Neural progenitor cell (in vitro differentiated cells): Measurements from ENCODE around the gene CSNK2A3. TPM values are rescaled to one million over a fixed set of nuclear protein-coding genes. Genes with fewer than 3 reads are reported as not detected.

Source experiments
- DNase-seq: peaks from one replicate; pipeline ENCODE4 v3.0.0-alpha.2; 2016; ENCODE audit warnings: low spot score
- H2AFZ ChIP-seq: fragments of 200-600 bp; sonication (generic); replicated peaks from 2 replicates; pipeline ENCODE4 v1.6.1; 2016; ENCODE audit warnings: antibody characterized with exemption
- H3F3A ChIP-seq: fragments of 200-600 bp; sonication (generic); 2 replicates; pipeline ENCODE4 v1.6.1; 2016; ENCODE audit warnings: antibody characterized with exemption, low read depth
- H3K27ac ChIP-seq: fragments of 200-600 bp; sonication (generic); 2 replicates; pipeline ENCODE4 v1.5.1; 2016; ENCODE audit warnings: mild to moderate bottlenecking
- H3K27me3 ChIP-seq: fragments of 200-600 bp; sonication (generic); 2 replicates; pipeline ENCODE4 v1.6.1; 2016; ENCODE audit warnings: mild to moderate bottlenecking, moderate library complexity
- H3K36me3 ChIP-seq: fragments of 200-600 bp; sonication (generic); 2 replicates; pipeline ENCODE4 v1.5.1; 2016
- H3K4me1 ChIP-seq: fragments of 200-600 bp; sonication (generic); 2 replicates; pipeline ENCODE4 v1.6.1; 2016; ENCODE audit warnings: mixed run types
- H3K4me2 ChIP-seq: fragments of 200-600 bp; sonication (generic); 2 replicates; pipeline ENCODE4 v1.6.1; 2016
- H3K4me3 ChIP-seq: fragments of 200-600 bp; sonication (generic); 2 replicates; pipeline ENCODE4 v1.5.1; 2016
- H3K79me2 ChIP-seq: fragments of 200-600 bp; sonication (generic); 2 replicates; pipeline ENCODE4 v1.6.1; 2016; ENCODE audit warnings: low read depth
- H3K9ac ChIP-seq: fragments of 200-600 bp; sonication (generic); 2 replicates; pipeline ENCODE4 v1.6.1; 2016
- H3K9me3 ChIP-seq: fragments of 200-600 bp; sonication (generic); 2 replicates; pipeline ENCODE4 v1.5.1; 2016; ENCODE audit warnings: low read depth
- H4K20me1 ChIP-seq: fragments of 200-600 bp; sonication (generic); 2 replicates; pipeline ENCODE4 v1.6.1; 2016; ENCODE audit warnings: low read depth
- H3K27ac Mint-ChIP-seq: 3 replicates; pipeline ENCODE4 v1.8.0; 2021; ENCODE audit warnings: mixed read lengths
- H3K27me3 Mint-ChIP-seq: 2 replicates; pipeline ENCODE4 v1.8.0; 2022; ENCODE audit warnings: low read depth, mild to moderate bottlenecking, inconsistent platforms, moderate library complexity, mixed read lengths; ENCODE audit not compliant: insufficient read depth
- H3K36me3 Mint-ChIP-seq: 3 replicates; pipeline ENCODE4 v1.8.0; 2021; ENCODE audit warnings: mixed read lengths
- H3K4me1 Mint-ChIP-seq: 3 replicates; pipeline ENCODE4 v1.8.0; 2021; ENCODE audit warnings: mixed read lengths
- H3K4me3 Mint-ChIP-seq: 3 replicates; pipeline ENCODE4 v1.8.0; 2021; ENCODE audit warnings: mild to moderate bottlenecking, moderate library complexity, mixed read lengths
- H3K9me3 Mint-ChIP-seq: 3 replicates; pipeline ENCODE4 v1.8.0; 2020; ENCODE audit warnings: mixed read lengths
- CTCF ChIP-seq: fragments of 200-600 bp; sonication (generic); IDR thresholded peaks from 2 replicates; pipeline ENCODE4 v1.5.1; 2017; ENCODE audit warnings: antibody characterized with exemption, mild to moderate bottlenecking
- EZH2 ChIP-seq: fragments of 200-600 bp; sonication (generic); IDR thresholded peaks from 2 replicates; pipeline ENCODE4 v1.6.1; 2017; ENCODE audit warnings: antibody characterized with exemption, mild to moderate bottlenecking, moderate library complexity
- EZH2phosphoT487 ChIP-seq: fragments of 200-600 bp; sonication (generic); IDR thresholded peaks from 2 replicates; pipeline ENCODE4 v1.6.1; 2017; ENCODE audit warnings: antibody characterized with exemption
- total RNA-seq: library from RNA; depleted of rRNA; stranded (reverse); fragments of >200 nt; gene quantifications from 2 replicates; pipeline ENCODE4 v1.2.3, GENCODE V29; 2015; ENCODE audit warnings: low replicate concordance

The CSNK2A3 gene
- total RNA-seq, 1 donor from 2014 or later = 5.9 TPM

GRCh38 chr11:11320825-11321224, 32.2 kb downstream of the CSNK2A3 start:
- Histone ChIP-seq H3K36me3 (no peaks in the 10 kb centered on the region), H3K79me2 (no peaks in the 10 kb centered on the region), H4K20me1 (no peaks in the 10 kb centered on the region), H2AFZ (peak overlapping the region; percentile 83), H3K4me3 (no peak overlapping the region), H3K4me1 (peaks cover 8% of the 10 kb centered on the region), H3F3A (no peaks in the 10 kb centered on the region), H3K27me3 (no peaks in the 10 kb centered on the region), H3K9me3 (no peaks in the 10 kb centered on the region), H3K9ac (no peak overlapping the region), H3K4me2 (no peak overlapping the region), H3K27ac (peak overlapping the region; percentile 6)
- Mint-ChIP-seq H3K4me1 (peaks cover 17% of the 10 kb centered on the region), H3K9me3 (peaks cover 11% of the 10 kb centered on the region), H3K27ac (peak overlapping the region; percentile 46), H3K36me3 (peaks cover 2% of the 10 kb centered on the region), H3K4me3 (no peak overlapping the region), H3K27me3 (peaks cover 2% of the 10 kb centered on the region)
- TF ChIP-seq CTCF (no peak), EZH2 (no peak), EZH2phosphoT487 (no peak)
- DNase-seq = peak; percentile 51

GRCh38 chr11:11318961-11319360, 34.1 kb downstream of the CSNK2A3 start:
- H3K27me3 ChIP-seq = no peaks in the 10 kb centered on the region
- Mint-ChIP-seq H3K36me3 (no peaks in the 10 kb centered on the region), H3K27me3 (peaks cover 2% of the 10 kb centered on the region), H3K27ac (no peak overlapping the region), H3K4me1 (peaks cover 17% of the 10 kb centered on the region), H3K9me3 (peaks cover 11% of the 10 kb centered on the region), H3K4me3 (no peak overlapping the region)
- no peak for DNase-seq
- no peaks in the 10 kb centered on the region for H3F3A ChIP-seq
- no peak overlapping the region for H3K4me2 ChIP-seq
- no peak overlapping the region for H3K27ac ChIP-seq
- no peaks in the 10 kb centered on the region for H4K20me1 ChIP-seq
- peaks cover 8% of the 10 kb centered on the region for H3K4me1 ChIP-seq
- no peaks in the 10 kb centered on the region for H3K36me3 ChIP-seq
- TF ChIP-seq EZH2 (no peak), EZH2phosphoT487 (no peak), CTCF (no peak)
- H3K9ac ChIP-seq = no peak overlapping the region
- H3K9me3 ChIP-seq = no peaks in the 10 kb centered on the region
- H3K79me2 ChIP-seq = no peaks in the 10 kb centered on the region
- no peak overlapping the region for H2AFZ ChIP-seq
- H3K4me3 ChIP-seq = no peak overlapping the region

GRCh38 chr11:11318461-11318860, 34.6 kb downstream of the CSNK2A3 start:
- Mint-ChIP-seq H3K27ac (no peak overlapping the region), H3K27me3 (peaks cover 2% of the 10 kb centered on the region), H3K36me3 (no peaks in the 10 kb centered on the region), H3K4me3 (no peak overlapping the region), H3K9me3 (peaks cover 9% of the 10 kb centered on the region), H3K4me1 (peaks cover 17% of the 10 kb centered on the region)
- Histone ChIP-seq H3K4me3 (no peak overlapping the region), H4K20me1 (no peaks in the 10 kb centered on the region), H2AFZ (no peak overlapping the region), H3K9ac (no peak overlapping the region), H3K27me3 (no peaks in the 10 kb centered on the region), H3K4me2 (no peak overlapping the region), H3K9me3 (no peaks in the 10 kb centered on the region), H3F3A (no peaks in the 10 kb centered on the region), H3K4me1 (peaks cover 8% of the 10 kb centered on the region), H3K79me2 (no peaks in the 10 kb centered on the region), H3K27ac (no peak overlapping the region), H3K36me3 (no peaks in the 10 kb centered on the region)
- DNase-seq = no peak
- no peak for TF ChIP-seq CTCF
- no peak for TF ChIP-seq EZH2
- TF ChIP-seq EZH2phosphoT487 = no peak
